GM19238 (cell line): ENCODE measurements around the gene TENT4A.

Experiments used
- DNase-seq: peaks from one replicate; pipeline ENCODE4 v3.0.0; 2011; ENCODE audit warnings: low spot score; ENCODE audit not compliant: insufficient read length

TENT4A gene

DNA sequence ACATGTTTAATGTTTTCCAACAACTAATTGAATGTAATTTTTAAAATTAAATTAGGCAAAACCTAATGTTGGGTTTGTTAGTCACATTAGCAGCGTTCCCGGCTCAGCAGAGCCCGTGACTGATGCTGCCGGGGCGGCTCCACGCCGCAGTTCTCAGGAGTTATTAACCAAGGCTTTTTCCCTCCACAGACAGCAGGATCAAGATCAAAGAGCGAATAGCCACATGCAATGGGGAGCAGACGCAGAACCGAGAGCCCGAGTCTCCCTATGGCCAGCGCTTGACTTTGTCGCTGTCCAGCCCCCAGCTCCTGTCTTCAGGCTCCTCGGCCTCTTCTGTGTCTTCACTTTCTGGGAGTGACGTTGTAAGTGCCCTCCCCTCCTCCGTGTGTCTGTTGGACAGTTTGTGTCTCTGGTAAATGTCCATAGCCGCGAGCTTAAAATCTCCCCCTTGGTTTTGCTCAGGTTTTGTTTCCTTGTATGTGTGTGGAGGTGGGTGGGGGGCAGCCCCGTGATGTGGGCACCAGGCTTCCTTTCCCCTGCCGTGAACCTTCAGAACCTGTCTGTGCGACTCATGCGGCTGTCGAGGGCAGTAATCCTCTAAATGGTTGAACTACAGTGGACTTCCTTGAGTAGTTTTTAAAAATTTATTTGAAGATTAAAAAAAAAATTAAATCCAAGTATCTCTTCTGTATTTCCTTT is 37.1 kb downstream of the TENT4A start:
- DNase-seq, result no peak

DNA sequence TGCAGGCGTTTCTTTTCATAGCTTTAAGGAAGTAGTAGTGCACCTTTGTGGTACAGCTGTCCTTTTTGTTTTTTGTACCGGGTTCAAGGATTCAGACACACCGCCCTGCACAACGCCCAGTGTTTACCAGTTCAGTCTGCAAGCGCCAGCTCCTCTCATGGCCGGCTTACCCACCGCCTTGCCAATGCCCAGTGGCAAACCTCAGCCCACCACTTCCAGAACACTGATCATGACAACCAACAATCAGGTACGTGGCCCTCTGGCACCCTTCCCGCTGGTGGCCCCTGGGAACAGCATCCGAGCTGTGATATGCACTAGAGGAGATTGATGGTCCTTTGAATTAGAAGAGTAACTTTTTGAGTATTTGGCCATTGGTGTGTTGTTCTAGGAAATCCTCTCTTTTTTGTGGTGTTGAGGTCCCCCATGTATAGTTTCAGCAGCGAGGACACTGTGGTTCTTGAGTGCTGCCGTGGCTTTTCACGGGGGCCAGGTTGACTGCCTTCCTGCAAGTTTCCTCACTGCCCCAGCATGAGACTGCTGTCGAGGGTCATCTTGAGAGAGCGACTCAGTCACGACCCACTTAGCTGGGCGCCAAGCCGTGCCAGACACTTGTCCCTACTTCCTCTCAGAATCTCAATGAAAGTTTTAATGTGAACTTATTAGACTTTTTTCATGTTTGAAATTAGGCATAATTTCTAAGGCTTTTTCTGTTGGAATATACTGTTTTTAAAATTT is 37.9 kb downstream of the TENT4A start:
- no peak for DNase-seq

DNA sequence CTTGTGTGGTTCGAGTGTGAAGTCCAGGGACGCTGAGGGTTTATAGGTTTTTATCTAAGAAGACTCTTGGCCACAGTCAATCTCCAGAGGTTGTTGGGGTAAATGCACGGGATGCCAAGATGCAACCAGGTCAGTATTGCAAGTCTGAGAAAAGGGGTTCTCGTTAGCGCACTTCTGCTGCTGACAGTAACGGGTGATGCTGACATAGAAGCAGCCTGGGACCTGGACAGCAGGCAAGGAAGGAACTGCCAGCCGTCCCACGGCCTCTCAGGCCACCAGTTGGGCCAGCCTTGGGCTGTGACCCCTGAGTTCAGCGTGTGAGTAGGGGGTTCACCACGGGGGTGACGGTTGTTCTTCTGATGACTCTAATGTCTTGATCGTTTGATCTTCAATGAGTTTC is 39.0 kb downstream of the TENT4A start:
- no peak for DNase-seq

DNA sequence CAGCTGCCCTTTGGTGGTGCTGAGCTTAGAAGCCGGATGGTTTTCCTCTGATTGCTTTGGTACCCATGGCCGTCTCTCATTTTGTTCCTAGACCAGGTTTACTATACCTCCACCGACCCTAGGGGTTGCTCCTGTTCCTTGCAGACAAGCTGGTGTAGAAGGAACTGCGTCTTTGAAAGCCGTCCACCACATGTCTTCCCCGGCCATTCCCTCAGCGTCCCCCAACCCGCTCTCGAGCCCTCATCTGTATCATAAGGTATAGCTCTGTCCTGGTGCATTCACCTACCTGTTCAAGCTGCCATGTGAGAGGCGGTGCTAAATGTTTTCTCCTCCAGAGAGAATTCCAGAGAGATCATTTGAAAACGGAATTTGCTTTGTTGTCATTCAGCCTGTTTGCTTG is 39.5 kb downstream of the TENT4A start:
- DNase-seq, result no peak

DNA sequence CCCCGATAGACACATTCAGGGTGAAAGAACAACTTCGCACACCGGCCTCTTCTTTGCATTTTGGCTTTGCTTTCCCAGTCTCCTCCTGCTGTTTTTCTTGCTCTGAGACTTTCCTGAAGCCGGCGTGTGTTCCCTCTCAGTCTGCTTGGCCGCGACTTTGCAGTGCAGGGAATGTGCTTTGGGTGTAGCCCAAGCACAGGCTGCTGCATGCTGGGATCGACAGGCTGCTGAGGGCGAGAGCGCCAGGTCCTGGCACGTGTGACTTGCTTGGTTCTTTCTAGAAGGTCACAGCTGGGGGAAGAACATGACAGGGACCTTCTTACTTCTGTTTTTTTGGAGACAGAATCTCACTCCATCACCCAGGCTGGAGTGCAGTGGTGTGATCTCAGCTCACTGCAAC is 40.6 kb downstream of the TENT4A start:
- no peak for DNase-seq

GRCh38 chr5:6754766-6755165 is 41.5 kb downstream of the TENT4A start:
- no peak for DNase-seq

- DNase-seq, result no peak
Observed at GRCh38 chr5:6755519-6755918, 42.3 kb downstream of the TENT4A start.

DNA sequence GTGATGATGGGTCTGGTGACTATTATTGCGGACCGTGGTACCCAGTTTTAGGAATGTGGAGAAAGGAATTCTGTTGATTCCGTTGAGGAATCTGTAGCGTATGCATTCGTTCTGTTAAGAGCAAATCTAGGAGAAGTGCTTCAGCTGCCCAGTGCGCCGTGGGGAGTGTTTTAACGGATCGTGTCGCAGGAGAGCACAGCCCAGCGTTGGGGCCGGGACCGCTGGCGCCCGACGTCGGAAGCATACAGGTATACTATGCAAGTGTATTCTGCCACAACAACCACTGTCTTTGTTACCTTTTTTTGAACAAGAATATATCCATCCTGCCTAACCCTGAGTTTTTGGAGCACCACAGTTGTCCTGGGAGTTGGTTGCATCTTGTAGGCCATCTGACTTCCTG is 42.7 kb downstream of the TENT4A start:
- no peak for DNase-seq

- no peak for DNase-seq
Observed at GRCh38 chr5:6757414-6757969, 44.3 kb downstream of the TENT4A start.

GRCh38 chr5:6758236-6758635 is 45.0 kb downstream of the TENT4A start:
- DNase-seq, result no peak

DNA sequence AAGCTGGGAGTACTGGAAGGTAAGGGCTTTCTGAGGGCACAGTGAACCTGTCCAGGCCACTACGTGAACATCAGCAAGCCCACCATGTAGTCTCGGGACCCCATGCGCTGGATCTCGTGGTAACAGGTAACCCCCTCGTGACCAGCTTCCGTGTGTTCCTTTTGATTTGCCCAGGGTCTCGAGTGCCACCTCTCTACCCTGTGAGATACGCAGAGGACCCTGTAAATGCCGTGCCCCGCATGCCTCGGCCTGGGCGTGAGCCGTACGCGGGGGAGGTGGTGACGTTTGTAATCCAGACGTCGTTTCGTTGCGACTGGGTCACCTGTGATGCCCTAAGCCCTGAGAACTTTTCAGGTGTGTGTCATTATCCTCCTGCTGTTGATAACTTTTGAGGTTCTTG is 45.5 kb downstream of the TENT4A start:
- DNase-seq, result no peak

GRCh38 chr5:6759401-6759800 is 46.2 kb downstream of the TENT4A start:
- no peak for DNase-seq

DNA sequence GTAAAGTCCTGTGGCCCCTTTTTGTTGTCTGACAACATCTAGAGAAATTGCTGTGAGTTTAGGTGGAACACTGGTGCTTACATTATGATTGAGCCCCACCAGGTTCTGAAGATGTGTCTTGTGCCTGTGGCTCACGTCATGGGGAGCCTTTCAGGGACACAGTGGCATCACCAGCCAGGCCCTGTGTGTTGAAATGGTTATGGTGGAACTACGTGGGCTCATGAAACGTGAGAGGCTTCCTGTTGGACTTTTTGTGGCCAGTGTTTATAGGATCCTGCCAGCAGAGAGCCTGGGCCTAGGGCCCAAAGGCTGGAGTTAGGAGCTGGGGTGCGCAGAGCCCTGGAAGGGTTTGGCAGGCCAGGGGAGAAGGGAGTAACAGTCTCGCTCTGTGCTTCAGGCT is 46.8 kb downstream of the TENT4A start:
- DNase-seq, result no peak

DNA sequence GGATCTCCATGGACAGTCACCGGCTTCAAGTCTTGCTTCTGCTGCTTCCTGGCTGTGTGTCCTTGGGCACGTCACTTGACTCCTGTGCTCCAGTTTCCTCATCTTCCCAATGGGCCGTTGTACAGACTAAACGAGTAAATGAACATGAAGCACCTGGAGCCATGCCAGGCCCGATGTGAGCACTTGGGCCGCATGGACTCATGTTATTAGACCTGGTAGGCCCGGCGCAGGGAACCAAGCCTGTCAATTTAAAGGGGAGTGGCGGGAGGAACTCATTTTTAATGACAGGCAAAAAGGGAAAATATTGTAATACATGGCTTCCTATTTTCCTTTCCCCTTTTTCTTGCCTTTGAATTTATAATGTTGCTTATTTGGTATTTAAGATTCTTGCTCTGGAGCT is 47.5 kb downstream of the TENT4A start:
- no peak for DNase-seq

- DNase-seq, result no peak
Observed at GRCh38 chr5:6761333-6761732, 48.1 kb downstream of the TENT4A start.

DNA sequence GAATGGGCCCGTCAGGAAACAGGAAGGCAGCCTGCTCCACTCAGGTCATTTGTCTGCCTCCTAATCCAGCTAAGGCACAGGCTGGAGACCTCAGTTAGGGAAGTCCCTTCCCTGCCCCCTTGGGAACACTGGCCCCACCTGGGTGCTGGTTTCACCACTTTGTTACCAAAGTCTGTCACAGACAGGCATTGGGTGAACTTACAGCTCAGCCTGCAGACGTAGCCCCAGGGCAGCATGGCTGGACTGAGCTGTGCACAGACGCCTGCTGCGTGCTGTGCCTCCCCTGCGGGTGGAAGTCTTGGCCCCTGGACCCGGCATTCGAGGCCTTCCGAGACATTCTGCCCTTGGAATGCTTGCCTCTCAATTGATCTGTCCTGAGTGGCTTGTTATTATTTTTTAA is 48.9 kb downstream of the TENT4A start:
- no peak for DNase-seq

DNA sequence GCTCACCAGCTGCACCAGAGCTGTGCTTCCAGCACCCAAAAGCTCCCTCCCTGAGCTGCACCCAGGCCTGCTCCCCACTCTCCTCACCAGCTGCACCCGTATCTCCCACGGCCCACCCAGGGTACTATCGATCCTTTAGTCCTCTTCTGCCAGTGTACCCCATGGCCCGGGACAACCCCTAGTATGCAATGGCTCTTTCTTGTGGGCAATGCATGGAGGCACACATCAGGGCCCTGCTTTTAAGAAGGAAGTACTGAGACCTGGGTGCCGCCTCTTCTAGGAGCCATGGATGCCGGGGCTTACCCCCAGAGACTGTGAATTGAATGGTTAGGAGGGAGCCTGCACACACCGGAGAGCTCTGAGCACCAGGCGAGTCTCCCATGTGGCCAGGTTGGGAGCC is 49.5 kb downstream of the TENT4A start:
- no peak for DNase-seq

- no peak for DNase-seq
Observed at GRCh38 chr5:6763191-6763590, 50.0 kb downstream of the TENT4A start.

DNA sequence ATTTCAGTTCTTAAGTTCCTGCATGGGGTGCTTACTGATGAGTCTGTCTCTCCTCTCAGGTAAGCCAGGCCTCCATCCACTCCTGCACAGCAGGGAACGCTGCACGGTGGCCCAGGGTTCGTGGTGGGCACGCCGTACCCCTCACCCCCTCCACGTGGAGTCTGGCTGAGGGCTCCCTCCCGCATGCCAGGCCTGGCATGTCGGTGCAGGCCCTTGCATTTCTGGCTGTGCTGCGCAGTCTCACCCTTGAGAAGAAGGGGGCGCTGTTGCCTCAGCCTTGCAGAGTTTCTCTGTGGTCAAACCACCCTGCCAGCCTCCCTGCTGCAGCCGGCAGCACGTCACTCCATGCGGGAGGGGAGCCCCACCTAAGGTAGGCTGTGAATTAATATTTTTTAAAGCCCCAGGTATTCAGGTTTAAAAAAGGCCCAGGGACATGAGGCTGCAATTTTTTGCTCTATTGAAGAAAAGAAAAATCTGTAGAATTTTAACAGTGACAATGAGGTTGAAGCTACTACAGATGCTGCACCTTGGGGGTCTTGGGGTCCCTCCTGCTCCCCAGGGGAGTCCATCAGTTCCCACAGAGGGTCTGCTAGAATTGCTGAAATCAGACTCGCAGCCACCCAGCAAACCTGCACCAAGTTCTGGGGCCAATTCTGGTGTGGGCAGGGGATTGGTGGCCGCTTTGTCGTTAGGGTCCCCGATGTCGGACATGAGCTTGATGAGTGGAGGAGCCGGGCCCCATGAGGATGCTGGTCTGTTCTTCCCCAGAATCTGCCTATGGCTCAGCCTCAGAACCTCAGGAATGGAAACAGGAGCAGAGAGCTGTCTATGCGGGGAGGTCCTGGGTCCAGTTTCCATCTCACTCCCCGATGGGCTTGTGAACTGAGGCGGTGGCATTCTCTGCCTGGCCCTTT is 52.6 kb downstream of the TENT4A start:
- DNase-seq, result peak; percentile 74

- no peak for DNase-seq
Observed at GRCh38 chr5:6766604-6767093, 53.4 kb downstream of the TENT4A start.

GRCh38 chr5:6767481-6768063 is 54.3 kb downstream of the TENT4A start:
- no peak for DNase-seq
